HG03066 (cell line): ENCODE results near the gene GYS1.

Source experiments
- ATAC-seq: cut with Tn5 transposase; IDR thresholded peaks from one replicate; pipeline ENCODE4 v1.9.1; 2021; ENCODE audit warnings: low read depth; ENCODE audit not compliant: unreplicated experiment

The GYS1 gene

DNA sequence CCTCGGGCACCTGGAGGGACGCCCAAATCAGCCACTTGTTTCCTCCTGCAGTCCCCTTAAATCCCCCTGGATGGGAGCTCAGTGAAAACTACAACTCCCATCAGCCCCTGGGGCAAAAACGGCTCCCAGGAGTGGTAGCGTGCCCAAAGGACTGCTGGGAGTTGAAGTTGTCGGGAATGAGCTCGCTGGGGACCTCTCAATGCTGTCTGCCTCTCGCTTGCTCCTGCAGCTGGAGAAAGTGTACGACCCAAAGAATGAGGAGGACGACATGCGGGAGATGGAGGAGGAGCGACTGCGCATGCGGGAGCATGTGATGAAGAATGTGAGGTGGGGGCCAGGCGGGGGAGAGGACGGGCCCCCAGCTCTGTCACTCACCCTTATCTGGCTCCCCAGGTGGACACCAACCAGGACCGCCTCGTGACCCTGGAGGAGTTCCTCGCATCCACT, 74.3 kb downstream of the GYS1 start:
- ATAC-seq: no peak
